ENCODE results near the gene SLFN14.
"Not testable (repeated sequence)": the region's sequence is repeated elsewhere in the genome, so short reads cannot be mapped to it uniquely, and the experiment has no call there.

SLFN14 gene

GRCh38 chr17:35563181-35563580, 2.6 kb upstream of the SLFN14 start:
- H3K27ac ChIP-seq; DNase-seq (ENCODE audit: low read depth, low spot score): not testable (repeated sequence)

- H3K27ac ChIP-seq: no peak overlapping the region
These were observed 966 bp downstream of the SLFN14 start for GRCh38 chr17:35559495-35560210.

GRCh38 chr17:35557353-35557752, 3.3 kb downstream of the SLFN14 start:
- no peak for DNase-seq (ENCODE audit: low read depth, low spot score)
- no peak overlapping the region for H3K27ac ChIP-seq

More at GRCh38 chr17:35559495-35560210, 966 bp downstream of the SLFN14 start:
- no peak for DNase-seq (ENCODE audit: low read depth, low spot score)

- DNase-seq (ENCODE audit: low read depth, low spot score): no peak
- no peak overlapping the region for H3K27ac ChIP-seq
These were observed 4.9 kb downstream of the SLFN14 start for GRCh38 chr17:35555691-35556090.

GRCh38 chr17:35554668-35555067, 6.0 kb downstream of the SLFN14 start:
- DNase-seq (ENCODE audit: low read depth, low spot score): no peak
- H3K27ac ChIP-seq: no peak overlapping the region

GRCh38 chr17:35553310-35553709, 7.3 kb downstream of the SLFN14 start:
- DNase-seq (ENCODE audit: low read depth, low spot score): no peak
- no peak overlapping the region for H3K27ac ChIP-seq

- H3K27ac ChIP-seq: no peak overlapping the region
- no peak for DNase-seq (ENCODE audit: low read depth, low spot score)
These were observed 11.6 kb downstream of the SLFN14 start for GRCh38 chr17:35548978-35549377.

GRCh38 chr17:35548208-35548810, 12.3 kb downstream of the SLFN14 start:
- no peak overlapping the region for H3K27ac ChIP-seq
- DNase-seq (ENCODE audit: low read depth, low spot score): no peak

- no peak for DNase-seq (ENCODE audit: low read depth, low spot score)
- no peak overlapping the region for H3K27ac ChIP-seq
These were observed 14.1 kb downstream of the SLFN14 start for GRCh38 chr17:35546487-35546886.

- DNase-seq (ENCODE audit: low read depth, low spot score): peak; percentile 29
- H3K27ac ChIP-seq: no peak overlapping the region
These were observed 15.5 kb downstream of the SLFN14 start for GRCh38 chr17:35545150-35545549.

GRCh38 chr17:35543856-35544255, 16.8 kb downstream of the SLFN14 start:
- no peak for DNase-seq (ENCODE audit: low read depth, low spot score)
- H3K27ac ChIP-seq: no peak overlapping the region

GRCh38 chr17:35542990-35543389, 17.6 kb downstream of the SLFN14 start:
- no peak for DNase-seq (ENCODE audit: low read depth, low spot score)
- H3K27ac ChIP-seq: no peak overlapping the region

GRCh38 chr17:35541434-35541833, 19.2 kb downstream of the SLFN14 start:
- H3K27ac ChIP-seq: no peak overlapping the region
- no peak for DNase-seq (ENCODE audit: low read depth, low spot score)

GRCh38 chr17:35540589-35541404, 19.8 kb downstream of the SLFN14 start:
- H3K27ac ChIP-seq: no peak overlapping the region
- no peak for DNase-seq (ENCODE audit: low read depth, low spot score)

GRCh38 chr17:35539659-35540026, 21.0 kb downstream of the SLFN14 start:
- DNase-seq (ENCODE audit: low read depth, low spot score): no peak
- H3K27ac ChIP-seq: no peak overlapping the region

- no peak for DNase-seq (ENCODE audit: low read depth, low spot score)
- H3K27ac ChIP-seq: no peak within 1 kb of the TSS
These were observed 22.9 kb downstream of the SLFN14 start, which contains the start of gene SLFN12L for GRCh38 chr17:35537601-35538141. SLFN12L (minus strand) TSS chr17:35537678; CDS start chr17:35522364, 15,314 bp downstream.

- no peak for DNase-seq (ENCODE audit: low read depth, low spot score)
- no peak overlapping the region for H3K27ac ChIP-seq
These were observed 23.9 kb downstream of the SLFN14 start for GRCh38 chr17:35536664-35537171.

- DNase-seq (ENCODE audit: low read depth, low spot score); H3K27ac ChIP-seq: not testable (repeated sequence)
These were observed 25.2 kb downstream of the SLFN14 start for GRCh38 chr17:35535406-35535805.

- no peak for DNase-seq (ENCODE audit: low read depth, low spot score)
- H3K27ac ChIP-seq: no peak overlapping the region
These were observed 26.0 kb downstream of the SLFN14 start for GRCh38 chr17:35534576-35535093.

GRCh38 chr17:35531160-35531559, 29.5 kb downstream of the SLFN14 start:
- H3K27ac ChIP-seq: no peak overlapping the region
- DNase-seq (ENCODE audit: low read depth, low spot score): no peak
